Suprapubic skin (tissue), 4 donors: Measurements from ENCODE around the gene SORCS1. TPM values are rescaled to one million over a fixed set of nuclear protein-coding genes. Genes with fewer than 3 reads are reported as not detected.

Experiments
- DNase-seq, 2 donors: peaks; one replicate each; pipeline ENCODE4 v3.0.0-alpha.2; 2019; ENCODE audit warnings: low spot score in 2 of 2
- H3K27ac ChIP-seq: fragments of 200-600 bp; sonication (generic); one replicate; pipeline ENCODE4 v1.5.1; 2019
- H3K27me3 ChIP-seq: fragments of 200-600 bp; sonication (generic); one replicate; pipeline ENCODE4 v1.5.1; 2019
- H3K36me3 ChIP-seq: fragments of 200-600 bp; sonication (generic); one replicate; pipeline ENCODE4 v1.5.1; 2019
- H3K4me1 ChIP-seq: fragments of 200-600 bp; sonication (generic); one replicate; pipeline ENCODE4 v1.5.1; 2019
- H3K4me3 ChIP-seq: fragments of 200-600 bp; sonication (generic); one replicate; pipeline ENCODE4 v1.5.1; 2019; ENCODE audit warnings: mild to moderate bottlenecking
- H3K9me3 ChIP-seq: fragments of 200-600 bp; sonication (generic); one replicate; pipeline ENCODE4 v1.5.1; 2019
- EP300 ChIP-seq: sonication (generic); formaldehyde crosslinking; IDR thresholded peaks from one replicate; pipeline ENCODE4 v1.6.1; 2017; ENCODE audit warnings: antibody characterized with exemption
- POLR2A ChIP-seq, 2 donors: fragments of 450-650 bp; IDR thresholded peaks; one replicate each; pipeline ENCODE4 v1.6.1; 2017; ENCODE audit warnings: antibody characterized with exemption in 2 of 2, mild to moderate bottlenecking in 2 of 2, moderate library complexity in 2 of 2
- POLR2AphosphoS5 ChIP-seq, 3 donors: sonication (generic); formaldehyde crosslinking; IDR thresholded peaks; one replicate each; pipeline ENCODE4 v1.6.1; 2017; ENCODE audit warnings: antibody characterized with exemption in 3 of 3
- WGBS: methylation state at CpG from one replicate; pipeline ENCODE4 v1.1.5; 2018; 5-methylcytosine and 5-hydroxymethylcytosine counted together
- total RNA-seq, 4 donors: library from RNA; depleted of rRNA; stranded (reverse); fragments of >200 nt; gene quantifications; one replicate each; pipeline ENCODE4 v1.1.0, GENCODE V29; 2016
- TF ChIP-seq, protein P1 (sequence below), 2 donors: fragments of 200-600 bp in 1 of 2; fragments of 450-650 bp in 1 of 2; sonication (generic) in 1 of 2; IDR thresholded peaks; one replicate each; pipeline ENCODE4 v1.5.1; 2016 to 2019; ENCODE audit warnings: antibody characterized with exemption in 2 of 2, mild to moderate bottlenecking in 1 of 2, moderate library complexity in 1 of 2

Gene SORCS1
- total RNA-seq, 4 donors from 2014 or later = 1.3 to 6.0 (median 3.4) TPM

DNA sequence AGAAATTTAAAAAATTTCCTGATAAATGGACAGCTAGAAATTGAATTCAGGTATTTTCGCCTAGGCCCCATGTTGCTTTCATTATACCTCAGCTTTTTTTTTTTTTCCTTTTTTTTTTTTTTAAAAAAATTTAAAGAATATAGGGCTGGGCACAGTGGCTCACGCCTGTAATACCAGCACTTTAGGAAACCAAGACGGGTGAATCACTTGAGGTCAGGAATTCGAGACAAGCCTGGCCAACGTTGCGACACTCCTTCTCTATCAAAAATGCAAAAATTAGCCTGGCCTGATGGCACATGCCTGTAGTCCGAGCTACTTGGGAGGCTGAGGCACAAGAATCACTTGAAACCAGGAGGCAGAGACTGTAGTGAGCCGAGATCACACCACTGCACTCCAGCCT is 334.0 kb downstream of the SORCS1 start:
- H3K9me3 ChIP-seq = no peaks in the 10 kb centered on the region
- 85% methylated on average over 8 of the region's 8 CpGs for WGBS
- TF ChIP-seq, protein P1, sequence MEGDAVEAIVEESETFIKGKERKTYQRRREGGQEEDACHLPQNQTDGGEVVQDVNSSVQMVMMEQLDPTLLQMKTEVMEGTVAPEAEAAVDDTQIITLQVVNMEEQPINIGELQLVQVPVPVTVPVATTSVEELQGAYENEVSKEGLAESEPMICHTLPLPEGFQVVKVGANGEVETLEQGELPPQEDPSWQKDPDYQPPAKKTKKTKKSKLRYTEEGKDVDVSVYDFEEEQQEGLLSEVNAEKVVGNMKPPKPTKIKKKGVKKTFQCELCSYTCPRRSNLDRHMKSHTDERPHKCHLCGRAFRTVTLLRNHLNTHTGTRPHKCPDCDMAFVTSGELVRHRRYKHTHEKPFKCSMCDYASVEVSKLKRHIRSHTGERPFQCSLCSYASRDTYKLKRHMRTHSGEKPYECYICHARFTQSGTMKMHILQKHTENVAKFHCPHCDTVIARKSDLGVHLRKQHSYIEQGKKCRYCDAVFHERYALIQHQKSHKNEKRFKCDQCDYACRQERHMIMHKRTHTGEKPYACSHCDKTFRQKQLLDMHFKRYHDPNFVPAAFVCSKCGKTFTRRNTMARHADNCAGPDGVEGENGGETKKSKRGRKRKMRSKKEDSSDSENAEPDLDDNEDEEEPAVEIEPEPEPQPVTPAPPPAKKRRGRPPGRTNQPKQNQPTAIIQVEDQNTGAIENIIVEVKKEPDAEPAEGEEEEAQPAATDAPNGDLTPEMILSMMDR (IDR thresholded peaks at IDR 0.05) = no peak
- TF ChIP-seq POLR2AphosphoS5 (IDR thresholded peaks at IDR 0.05) = no peak
- no peak for TF ChIP-seq EP300
- TF ChIP-seq POLR2A (IDR thresholded peaks at IDR 0.05) = no peak
- no peaks in the 10 kb centered on the region for H3K36me3 ChIP-seq
- no peak overlapping the region for H3K27ac ChIP-seq
- no peak for DNase-seq
- no peaks in the 10 kb centered on the region for H3K4me1 ChIP-seq
- H3K4me3 ChIP-seq = no peak overlapping the region
- H3K27me3 ChIP-seq = no peaks in the 10 kb centered on the region

DNA sequence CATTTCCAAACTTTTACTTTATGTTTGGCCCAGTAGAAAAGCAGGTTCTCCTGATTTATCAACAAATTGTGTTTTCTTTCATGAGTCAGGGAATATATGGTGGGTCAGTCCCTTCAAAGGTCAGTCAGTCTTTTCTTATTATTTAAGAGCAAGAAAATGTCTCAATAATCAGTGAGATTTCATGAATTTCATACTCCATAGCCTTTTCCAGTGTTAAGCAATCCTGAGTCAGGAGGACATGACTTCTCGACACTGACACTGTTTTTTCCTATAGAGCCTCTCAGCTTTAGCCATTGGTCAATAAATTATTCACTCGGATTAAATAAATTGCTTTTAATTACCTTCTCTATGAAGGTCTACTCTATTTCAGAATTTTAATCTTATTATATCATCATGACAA is 334.5 kb downstream of the SORCS1 start:
- Histone ChIP-seq H3K4me3 (no peak overlapping the region), H3K27ac (no peak overlapping the region), H3K27me3 (no peaks in the 10 kb centered on the region), H3K4me1 (no peaks in the 10 kb centered on the region), H3K36me3 (no peaks in the 10 kb centered on the region), H3K9me3 (no peaks in the 10 kb centered on the region)
- no peak for TF ChIP-seq EP300
- WGBS = 89% methylated on average over 2 of the region's 2 CpGs
- DNase-seq = no peak

DNA sequence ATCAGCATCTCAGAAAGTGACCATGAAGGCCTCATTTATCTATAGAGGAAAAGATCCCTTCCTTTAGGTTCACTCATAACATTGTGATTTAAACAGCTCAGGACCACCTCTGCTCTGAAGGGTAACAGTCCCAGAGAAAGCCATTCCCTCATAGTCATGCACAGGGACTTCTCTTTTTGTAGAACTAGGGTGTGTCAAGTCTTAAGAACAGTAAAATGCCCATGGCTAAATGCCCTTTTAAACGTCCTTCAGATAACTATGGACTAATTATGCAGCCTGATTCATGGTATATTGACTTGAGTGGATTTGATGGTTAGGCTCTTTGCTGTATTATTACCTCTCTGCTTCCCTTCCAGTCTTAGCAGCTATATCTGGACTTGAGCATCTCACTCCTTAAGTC is 337.8 kb downstream of the SORCS1 start:
- Histone ChIP-seq H3K27me3 (no peaks in the 10 kb centered on the region), H3K27ac (no peak overlapping the region), H3K9me3 (no peaks in the 10 kb centered on the region), H3K36me3 (no peaks in the 10 kb centered on the region), H3K4me1 (no peaks in the 10 kb centered on the region), H3K4me3 (no peak overlapping the region)
- no peak for TF ChIP-seq POLR2AphosphoS5 (IDR thresholded peaks at IDR 0.05)
- TF ChIP-seq EP300 = no peak
- TF ChIP-seq, protein P1 (IDR thresholded peaks at IDR 0.05) = no peak
- no peak for TF ChIP-seq POLR2A (IDR thresholded peaks at IDR 0.05)
- DNase-seq = no peak
- 30% methylated on average over 1 of the region's 1 CpG for WGBS

DNA sequence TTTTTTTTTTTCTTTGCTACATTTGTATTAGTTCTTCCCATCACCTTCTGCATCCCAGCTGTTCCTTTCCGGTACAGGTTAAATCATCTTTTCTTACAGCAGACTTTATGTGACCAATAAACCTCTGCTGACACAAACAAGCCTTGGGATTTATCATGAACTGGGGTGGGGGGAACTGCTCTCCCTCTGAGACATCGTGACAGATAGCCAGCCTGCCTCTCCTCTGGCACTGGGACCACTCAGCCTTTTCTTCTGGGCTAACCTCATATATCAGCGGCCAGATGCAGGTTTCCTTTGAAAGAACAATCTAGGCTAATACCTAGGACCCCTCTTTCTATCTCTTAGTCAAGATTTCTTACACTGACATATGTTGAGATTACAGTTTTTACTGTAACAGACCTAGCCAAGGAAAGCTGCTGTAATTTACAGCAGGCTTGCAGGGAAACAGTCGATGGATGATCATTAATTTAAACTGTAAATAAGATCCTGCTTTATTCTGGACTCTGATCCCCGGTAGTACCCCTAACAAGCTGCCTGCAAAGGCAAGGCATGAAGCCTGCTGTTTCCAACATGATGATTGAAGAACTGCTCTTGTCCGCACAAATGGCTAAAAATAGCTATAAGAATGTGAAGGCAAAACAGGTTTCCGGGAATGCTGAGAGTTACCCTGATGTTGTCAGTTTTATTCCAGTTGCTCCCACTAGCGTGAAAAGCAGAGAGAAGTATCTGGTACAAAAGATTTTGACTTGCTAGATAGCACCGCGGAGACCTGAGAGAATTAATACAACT is 338.7 kb downstream of the SORCS1 start:
- TF ChIP-seq EP300 (no peak), POLR2A (IDR thresholded peaks at IDR 0.05) (no peak), POLR2AphosphoS5 (IDR thresholded peaks at IDR 0.05) (no peak)
- TF ChIP-seq, protein P1 (IDR thresholded peaks at IDR 0.05) = no peak
- Histone ChIP-seq H3K4me3 (no peak overlapping the region), H3K4me1 (no peaks in the 10 kb centered on the region), H3K27me3 (no peaks in the 10 kb centered on the region), H3K27ac (no peak overlapping the region), H3K9me3 (no peaks in the 10 kb centered on the region), H3K36me3 (no peaks in the 10 kb centered on the region)
- 36% methylated on average over 10 of the region's 10 CpGs for WGBS
- DNase-seq = no peak

DNA sequence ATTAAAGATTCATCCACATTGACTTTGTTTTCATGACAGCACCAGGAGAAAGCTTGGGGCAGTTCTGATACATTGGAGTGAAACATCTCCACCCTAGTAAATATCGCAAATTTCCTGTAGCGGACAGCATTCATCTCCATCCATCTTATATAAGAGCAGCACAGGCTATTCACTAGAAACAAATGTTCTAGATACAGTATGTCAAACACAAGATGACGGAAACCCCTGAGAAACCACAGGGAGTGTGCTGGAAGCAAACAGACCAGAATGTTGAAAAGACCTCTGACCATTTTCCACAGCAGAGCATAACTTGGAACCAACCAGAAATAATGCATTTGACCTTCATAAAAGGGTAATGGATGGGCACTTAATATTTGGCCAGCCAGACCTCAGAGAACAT is 343.9 kb downstream of the SORCS1 start:
- Histone ChIP-seq H3K27me3 (no peaks in the 10 kb centered on the region), H3K36me3 (no peaks in the 10 kb centered on the region), H3K4me1 (no peaks in the 10 kb centered on the region), H3K9me3 (no peaks in the 10 kb centered on the region), H3K4me3 (no peak overlapping the region), H3K27ac (no peak overlapping the region)
- DNase-seq = no peak
- WGBS = 88% methylated on average over 3 of the region's 3 CpGs
- no peak for TF ChIP-seq EP300
- TF ChIP-seq, protein P1 (IDR thresholded peaks at IDR 0.05) = no peak
- TF ChIP-seq POLR2A (IDR thresholded peaks at IDR 0.05) = no peak
- TF ChIP-seq POLR2AphosphoS5 (IDR thresholded peaks at IDR 0.05) = no peak

DNA sequence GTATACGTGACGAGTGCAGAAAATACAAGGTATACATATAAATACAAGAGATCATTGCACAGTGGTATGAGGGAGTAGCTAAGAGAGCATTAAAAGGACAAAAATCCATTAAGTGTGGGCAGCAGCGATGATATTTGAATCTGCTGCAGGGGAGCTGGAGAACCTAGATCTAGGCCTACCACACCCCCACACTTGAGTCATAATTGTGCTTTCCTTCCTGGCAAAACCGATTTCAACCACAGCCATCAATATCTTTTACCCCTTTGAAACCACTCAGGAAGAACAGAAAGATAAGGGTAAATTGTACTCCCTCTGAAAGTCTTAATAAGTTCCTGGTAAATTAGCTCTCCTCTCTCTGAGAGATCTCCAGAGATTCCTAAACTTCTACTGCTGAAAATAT is 345.0 kb downstream of the SORCS1 start:
- Histone ChIP-seq H3K4me3 (no peak overlapping the region), H3K4me1 (no peaks in the 10 kb centered on the region), H3K36me3 (no peaks in the 10 kb centered on the region), H3K27ac (no peak overlapping the region), H3K27me3 (no peaks in the 10 kb centered on the region), H3K9me3 (no peaks in the 10 kb centered on the region)
- no peak for TF ChIP-seq POLR2A (IDR thresholded peaks at IDR 0.05)
- TF ChIP-seq, protein P1 (IDR thresholded peaks at IDR 0.05) = no peak
- 77% methylated on average over 4 of the region's 4 CpGs for WGBS
- DNase-seq = no peak
